Liver (tissue), 3 donors: Measurements from ENCODE around the gene NTF3.

Source experiments
- GABPA ChIP-seq, 2 donors: IDR thresholded peaks in 1 of 2; conservative IDR thresholded peaks in 1 of 2; 2 replicates each; pipeline ENCODE4 v1.6.1; 2016; ENCODE audit warnings: antibody characterized with exemption in 2 of 2, mild to moderate bottlenecking in 1 of 2, moderate library complexity in 1 of 2
- HNF4G ChIP-seq: IDR thresholded peaks from 2 replicates; pipeline ENCODE4 v1.6.1; 2016; ENCODE audit warnings: antibody characterized with exemption
- JUND ChIP-seq, 2 donors: IDR thresholded peaks; 2 replicates each; pipeline ENCODE4 v1.6.1; 2016; ENCODE audit warnings: antibody characterized with exemption in 2 of 2
- RAD21 ChIP-seq, 2 donors: IDR thresholded peaks; 2 replicates each; pipeline ENCODE4 v1.6.1; 2016; ENCODE audit warnings: antibody characterized with exemption in 2 of 2, mild to moderate bottlenecking in 2 of 2
- RXRA ChIP-seq, 2 donors: IDR thresholded peaks; 2 replicates each; pipeline ENCODE4 v1.6.1; 2017 to 2018; ENCODE audit warnings: antibody characterized with exemption in 2 of 2, mild to moderate bottlenecking in 1 of 2
- SP1 ChIP-seq: IDR thresholded peaks from 2 replicates; pipeline ENCODE4 v1.6.1; 2018; ENCODE audit warnings: antibody characterized with exemption, mild to moderate bottlenecking
- TAF1 ChIP-seq: conservative IDR thresholded peaks from 2 replicates; pipeline ENCODE4 v1.6.1; 2016; ENCODE audit warnings: antibody characterized with exemption, mild to moderate bottlenecking
- YY1 ChIP-seq: IDR thresholded peaks from 2 replicates; pipeline ENCODE4 v1.6.1; 2016; ENCODE audit warnings: antibody characterized with exemption, mild to moderate bottlenecking
- TF ChIP-seq, protein P1 (sequence below): fragments of 150-350 bp; IDR thresholded peaks from 2 replicates; pipeline ENCODE4 v1.5.1; 2017; ENCODE audit warnings: improper control_type of control experiment, low read depth, low read length; ENCODE audit not compliant: missing input control
- TF ChIP-seq, protein P2 (sequence below): IDR thresholded peaks from 2 replicates; pipeline ENCODE4 v1.6.1; 2016; ENCODE audit warnings: antibody characterized with exemption
- TF ChIP-seq, protein P3 (sequence below): IDR thresholded peaks from 2 replicates; pipeline ENCODE4 v1.6.1; 2016; ENCODE audit warnings: antibody characterized with exemption, mild to moderate bottlenecking
- TF ChIP-seq, protein P4 (sequence below): IDR thresholded peaks from 2 replicates; pipeline ENCODE4 v1.6.1; 2016; ENCODE audit warnings: antibody characterized with exemption
- TF ChIP-seq, protein P5 (sequence below): IDR thresholded peaks from 2 replicates; pipeline ENCODE4 v1.6.1; 2016; ENCODE audit warnings: antibody characterized with exemption
- donor health status: healthy.
- donor health status: healthy.

DNA sequence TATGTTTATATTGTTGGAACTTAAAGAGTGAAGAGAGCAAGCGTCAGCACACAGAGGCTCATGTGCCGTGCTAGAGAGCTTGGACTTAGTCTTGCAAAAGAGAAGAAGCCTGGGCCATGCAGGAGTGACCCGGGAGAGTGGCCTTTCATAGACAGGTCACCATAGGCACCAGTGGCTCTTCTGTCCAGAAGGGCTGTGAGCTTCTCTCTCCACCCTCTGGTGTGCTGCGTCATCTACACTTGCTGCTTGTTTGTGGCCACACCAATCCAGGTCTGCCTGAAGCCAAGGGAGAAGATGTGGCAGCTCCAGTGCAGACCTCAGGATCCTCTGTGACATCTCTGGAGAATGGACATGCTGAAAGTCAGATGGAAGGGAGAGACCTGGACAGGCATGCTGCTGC, 74.4 kb downstream of the NTF3 start:
- TF ChIP-seq, protein P1, sequence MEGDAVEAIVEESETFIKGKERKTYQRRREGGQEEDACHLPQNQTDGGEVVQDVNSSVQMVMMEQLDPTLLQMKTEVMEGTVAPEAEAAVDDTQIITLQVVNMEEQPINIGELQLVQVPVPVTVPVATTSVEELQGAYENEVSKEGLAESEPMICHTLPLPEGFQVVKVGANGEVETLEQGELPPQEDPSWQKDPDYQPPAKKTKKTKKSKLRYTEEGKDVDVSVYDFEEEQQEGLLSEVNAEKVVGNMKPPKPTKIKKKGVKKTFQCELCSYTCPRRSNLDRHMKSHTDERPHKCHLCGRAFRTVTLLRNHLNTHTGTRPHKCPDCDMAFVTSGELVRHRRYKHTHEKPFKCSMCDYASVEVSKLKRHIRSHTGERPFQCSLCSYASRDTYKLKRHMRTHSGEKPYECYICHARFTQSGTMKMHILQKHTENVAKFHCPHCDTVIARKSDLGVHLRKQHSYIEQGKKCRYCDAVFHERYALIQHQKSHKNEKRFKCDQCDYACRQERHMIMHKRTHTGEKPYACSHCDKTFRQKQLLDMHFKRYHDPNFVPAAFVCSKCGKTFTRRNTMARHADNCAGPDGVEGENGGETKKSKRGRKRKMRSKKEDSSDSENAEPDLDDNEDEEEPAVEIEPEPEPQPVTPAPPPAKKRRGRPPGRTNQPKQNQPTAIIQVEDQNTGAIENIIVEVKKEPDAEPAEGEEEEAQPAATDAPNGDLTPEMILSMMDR, result no peak
- TF ChIP-seq GABPA (IDR thresholded peaks at IDR 0.05 in 1 of 2, conservative IDR thresholded peaks at IDR 0.05 in 1 of 2) (no peak), TAF1 (no peak), RAD21 (IDR thresholded peaks at IDR 0.05) (no peak), YY1 (no peak), RXRA (IDR thresholded peaks at IDR 0.05) (no peak), JUND (IDR thresholded peaks at IDR 0.05) (no peak), SP1 (no peak), HNF4G (no peak)
- TF ChIP-seq, protein P2, sequence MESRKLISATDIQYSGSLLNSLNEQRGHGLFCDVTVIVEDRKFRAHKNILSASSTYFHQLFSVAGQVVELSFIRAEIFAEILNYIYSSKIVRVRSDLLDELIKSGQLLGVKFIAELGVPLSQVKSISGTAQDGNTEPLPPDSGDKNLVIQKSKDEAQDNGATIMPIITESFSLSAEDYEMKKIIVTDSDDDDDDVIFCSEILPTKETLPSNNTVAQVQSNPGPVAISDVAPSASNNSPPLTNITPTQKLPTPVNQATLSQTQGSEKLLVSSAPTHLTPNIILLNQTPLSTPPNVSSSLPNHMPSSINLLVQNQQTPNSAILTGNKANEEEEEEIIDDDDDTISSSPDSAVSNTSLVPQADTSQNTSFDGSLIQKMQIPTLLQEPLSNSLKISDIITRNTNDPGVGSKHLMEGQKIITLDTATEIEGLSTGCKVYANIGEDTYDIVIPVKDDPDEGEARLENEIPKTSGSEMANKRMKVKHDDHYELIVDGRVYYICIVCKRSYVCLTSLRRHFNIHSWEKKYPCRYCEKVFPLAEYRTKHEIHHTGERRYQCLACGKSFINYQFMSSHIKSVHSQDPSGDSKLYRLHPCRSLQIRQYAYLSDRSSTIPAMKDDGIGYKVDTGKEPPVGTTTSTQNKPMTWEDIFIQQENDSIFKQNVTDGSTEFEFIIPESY, result no peak
- TF ChIP-seq, protein P3, sequence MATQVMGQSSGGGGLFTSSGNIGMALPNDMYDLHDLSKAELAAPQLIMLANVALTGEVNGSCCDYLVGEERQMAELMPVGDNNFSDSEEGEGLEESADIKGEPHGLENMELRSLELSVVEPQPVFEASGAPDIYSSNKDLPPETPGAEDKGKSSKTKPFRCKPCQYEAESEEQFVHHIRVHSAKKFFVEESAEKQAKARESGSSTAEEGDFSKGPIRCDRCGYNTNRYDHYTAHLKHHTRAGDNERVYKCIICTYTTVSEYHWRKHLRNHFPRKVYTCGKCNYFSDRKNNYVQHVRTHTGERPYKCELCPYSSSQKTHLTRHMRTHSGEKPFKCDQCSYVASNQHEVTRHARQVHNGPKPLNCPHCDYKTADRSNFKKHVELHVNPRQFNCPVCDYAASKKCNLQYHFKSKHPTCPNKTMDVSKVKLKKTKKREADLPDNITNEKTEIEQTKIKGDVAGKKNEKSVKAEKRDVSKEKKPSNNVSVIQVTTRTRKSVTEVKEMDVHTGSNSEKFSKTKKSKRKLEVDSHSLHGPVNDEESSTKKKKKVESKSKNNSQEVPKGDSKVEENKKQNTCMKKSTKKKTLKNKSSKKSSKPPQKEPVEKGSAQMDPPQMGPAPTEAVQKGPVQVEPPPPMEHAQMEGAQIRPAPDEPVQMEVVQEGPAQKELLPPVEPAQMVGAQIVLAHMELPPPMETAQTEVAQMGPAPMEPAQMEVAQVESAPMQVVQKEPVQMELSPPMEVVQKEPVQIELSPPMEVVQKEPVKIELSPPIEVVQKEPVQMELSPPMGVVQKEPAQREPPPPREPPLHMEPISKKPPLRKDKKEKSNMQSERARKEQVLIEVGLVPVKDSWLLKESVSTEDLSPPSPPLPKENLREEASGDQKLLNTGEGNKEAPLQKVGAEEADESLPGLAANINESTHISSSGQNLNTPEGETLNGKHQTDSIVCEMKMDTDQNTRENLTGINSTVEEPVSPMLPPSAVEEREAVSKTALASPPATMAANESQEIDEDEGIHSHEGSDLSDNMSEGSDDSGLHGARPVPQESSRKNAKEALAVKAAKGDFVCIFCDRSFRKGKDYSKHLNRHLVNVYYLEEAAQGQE, result no peak
- TF ChIP-seq, protein P4, sequence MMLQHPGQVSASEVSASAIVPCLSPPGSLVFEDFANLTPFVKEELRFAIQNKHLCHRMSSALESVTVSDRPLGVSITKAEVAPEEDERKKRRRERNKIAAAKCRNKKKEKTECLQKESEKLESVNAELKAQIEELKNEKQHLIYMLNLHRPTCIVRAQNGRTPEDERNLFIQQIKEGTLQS, result no peak
- TF ChIP-seq, protein P5, sequence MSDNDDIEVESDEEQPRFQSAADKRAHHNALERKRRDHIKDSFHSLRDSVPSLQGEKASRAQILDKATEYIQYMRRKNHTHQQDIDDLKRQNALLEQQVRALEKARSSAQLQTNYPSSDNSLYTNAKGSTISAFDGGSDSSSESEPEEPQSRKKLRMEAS, result no peak
